Subcutaneous adipose tissue (tissue), 4 donors: ENCODE measurements around the gene ADAMTS5. TPM values are rescaled to one million over a fixed set of nuclear protein-coding genes. Genes with fewer than 3 reads are reported as not detected.

Experiments used
- CTCF ChIP-seq: fragments of 450-650 bp; IDR thresholded peaks from one replicate; pipeline ENCODE4 v1.5.1; 2016; ENCODE audit warnings: low read depth, mild to moderate bottlenecking, control low read depth, antibody characterized with exemption, moderate library complexity
- total RNA-seq, 4 donors: library from RNA; depleted of rRNA; stranded (reverse); fragments of >200 nt; gene quantifications; one replicate each; pipeline ENCODE4 v1.1.0, GENCODE V29; 2016

Gene ADAMTS5
- total RNA-seq, 4 donors from 2014 or later = 52.6 to 155 (median 133) TPM

- TF ChIP-seq CTCF = no peak
These were observed 5.2 kb downstream of the ADAMTS5 start for GRCh38 chr21:26961698-26962097.

- no peak for TF ChIP-seq CTCF
These were observed 8.1 kb downstream of the ADAMTS5 start for GRCh38 chr21:26958788-26959187.

GRCh38 chr21:26956813-26957212, 10.1 kb downstream of the ADAMTS5 start:
- no peak for TF ChIP-seq CTCF

GRCh38 chr21:26956216-26956615, 10.7 kb downstream of the ADAMTS5 start:
- no peak for TF ChIP-seq CTCF

GRCh38 chr21:26954662-26955121, 12.2 kb downstream of the ADAMTS5 start:
- no peak for TF ChIP-seq CTCF

GRCh38 chr21:26952374-26953066, 14.4 kb downstream of the ADAMTS5 start:
- no peak for TF ChIP-seq CTCF

- no peak for TF ChIP-seq CTCF
These were observed 17.1 kb downstream of the ADAMTS5 start for GRCh38 chr21:26949830-26950229.
